Neuronal stem cell (in vitro differentiated cells): ENCODE data around the gene RASSF5.

ENCODE experiments used
- DNase-seq: peaks from one replicate; pipeline ENCODE4 v3.0.0-alpha.2; 2013; ENCODE audit warnings: low spot score
- H2AFZ ChIP-seq: one replicate; pipeline ENCODE4 v1.6.1; 2013; ENCODE audit warnings: mild to moderate bottlenecking, low read length, inconsistent platforms
- H2AK5ac ChIP-seq: 2 replicates; pipeline ENCODE4 v1.6.1; 2013; ENCODE audit warnings: low read depth, mild to moderate bottlenecking, inconsistent platforms, low read length, moderate library complexity, mixed read lengths
- H2BK120ac ChIP-seq: 2 replicates; pipeline ENCODE4 v1.6.1; 2013; ENCODE audit warnings: low read depth, mild to moderate bottlenecking, inconsistent platforms, low read length, moderate library complexity, mixed read lengths
- H2BK12ac ChIP-seq: one replicate; pipeline ENCODE4 v1.6.1; 2013; ENCODE audit warnings: low read length, inconsistent platforms
- H2BK15ac ChIP-seq: 2 replicates; pipeline ENCODE4 v1.6.1; 2013; ENCODE audit warnings: mild to moderate bottlenecking, low read length, inconsistent platforms, mixed read lengths
- H2BK5ac ChIP-seq: one replicate; pipeline ENCODE4 v1.6.1; 2013; ENCODE audit warnings: inconsistent platforms, mild to moderate bottlenecking, low read length, moderate library complexity
- H3K14ac ChIP-seq: one replicate; pipeline ENCODE4 v1.6.1; 2013; ENCODE audit warnings: low read length, inconsistent platforms
- H3K18ac ChIP-seq: 2 replicates; pipeline ENCODE4 v1.6.1; 2013; ENCODE audit warnings: low read length, inconsistent platforms
- H3K23ac ChIP-seq: 2 replicates; pipeline ENCODE4 v1.6.1; 2013; ENCODE audit warnings: low read depth, mild to moderate bottlenecking, mixed read lengths, low read length, inconsistent platforms; ENCODE audit not compliant: poor library complexity
- H3K27ac ChIP-seq: replicated peaks from 3 replicates; pipeline ENCODE4 v1.5.1; 2013; ENCODE audit warnings: low read length, inconsistent platforms
- H3K27me3 ChIP-seq, 3 experiments: 2 replicates each; pipeline ENCODE4 v1.6.1; 2013; ENCODE audit warnings: low read length in 3 of 3, mild to moderate bottlenecking in 2 of 3, inconsistent platforms in 1 of 3, low read depth in 1 of 3, mixed read lengths in 1 of 3, moderate library complexity in 1 of 3; ENCODE audit not compliant: control insufficient read depth in 3 of 3, insufficient read depth in 3 of 3
- H3K36me3 ChIP-seq, 2 donors: replicated peaks in 1 of 2; 2 replicates each; pipeline ENCODE4 v1.6.1; 2013; ENCODE audit warnings: low read length in 2 of 2; ENCODE audit not compliant: control insufficient read depth in 2 of 2, insufficient read depth in 2 of 2
- H3K4ac ChIP-seq: 2 replicates; pipeline ENCODE4 v1.6.1; 2013; ENCODE audit warnings: inconsistent platforms, mild to moderate bottlenecking, low read length, moderate library complexity
- H3K4me1 ChIP-seq, 2 donors: 1 replicate in 1 of 2; 2 replicates in 1 of 2; pipeline ENCODE4 v1.6.1; 2013; ENCODE audit warnings: low read length in 2 of 2, low read depth in 1 of 2; ENCODE audit not compliant: control insufficient read depth in 2 of 2, insufficient read depth in 1 of 2
- H3K4me2 ChIP-seq: one replicate; pipeline ENCODE4 v1.6.1; 2013; ENCODE audit warnings: mild to moderate bottlenecking, low read length, inconsistent platforms; ENCODE audit not compliant: insufficient read depth, poor library complexity, severe bottlenecking
- H3K4me3 ChIP-seq, 2 donors: 2 replicates each; pipeline ENCODE4 v1.5.1; 2013; ENCODE audit warnings: low read length in 2 of 2, mild to moderate bottlenecking in 2 of 2, inconsistent platforms in 1 of 2, moderate library complexity in 1 of 2
- H3K79me1 ChIP-seq: one replicate; pipeline ENCODE4 v1.6.1; 2013; ENCODE audit warnings: low read depth, mild to moderate bottlenecking, inconsistent platforms, low read length, moderate library complexity
- H3K9ac ChIP-seq: one replicate; pipeline ENCODE4 v1.6.1; 2013; ENCODE audit warnings: mild to moderate bottlenecking, low read depth, low read length, inconsistent platforms; ENCODE audit not compliant: poor library complexity
- H3K9me3 ChIP-seq, 2 donors: replicated peaks in 1 of 2; 2 replicates each; pipeline versions ENCODE3 to v1.6.1; 2013; ENCODE audit warnings: low read length in 2 of 2, mild to moderate bottlenecking in 2 of 2, inconsistent platforms in 1 of 2, low read depth in 1 of 2, mixed read lengths in 1 of 2, moderate library complexity in 1 of 2; ENCODE audit not compliant: control insufficient read depth in 2 of 2, insufficient read depth in 1 of 2
- H4K8ac ChIP-seq: one replicate; pipeline ENCODE4 v1.6.1; 2013; ENCODE audit warnings: low read depth, mild to moderate bottlenecking, inconsistent platforms, low read length, moderate library complexity
- H4K91ac ChIP-seq: one replicate; pipeline ENCODE4 v1.6.1; 2013; ENCODE audit warnings: low read length, low read depth, mild to moderate bottlenecking, inconsistent platforms; ENCODE audit not compliant: poor library complexity
- WGBS, 2 donors: extraction: QIAGEN DNeasy Blood & Tissue Kit; methylation state at CpG; one replicate each; pipeline ENCODE4 v1.1.7; 2013; ENCODE audit warnings: missing lambda C conversion rate in 2 of 2, mixed read lengths in 1 of 2; ENCODE audit not compliant: insufficient read length in 2 of 2, insufficient replicate concordance in 1 of 2; ENCODE audit errors: extremely low coverage in 2 of 2; 5-methylcytosine and 5-hydroxymethylcytosine counted together

Gene RASSF5

DNA sequence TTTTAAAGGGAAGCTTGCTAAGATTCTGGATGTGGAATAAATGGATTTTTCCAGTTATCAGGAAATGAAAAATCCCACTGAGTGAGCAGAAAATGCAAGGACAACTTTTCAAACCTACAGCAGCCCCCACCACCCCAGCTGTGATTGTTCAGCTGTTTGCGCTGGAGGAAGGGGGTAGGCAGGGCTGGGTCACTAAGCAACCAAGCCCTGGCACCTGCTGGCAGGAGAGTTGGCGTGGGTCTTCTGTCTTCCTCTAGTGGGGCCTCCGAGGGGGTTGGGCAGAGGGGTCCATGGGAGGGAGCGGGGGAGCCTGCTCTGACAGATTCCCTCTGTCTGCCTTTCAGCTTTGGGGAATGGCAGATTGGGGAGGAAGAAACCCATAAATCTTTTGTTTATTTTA, 59.7 kb downstream of the RASSF5 start:
- Histone ChIP-seq H3K23ac (no peak overlapping the region), H2BK5ac (no peak overlapping the region), H3K79me1 (no peaks in the 10 kb centered on the region), H3K27ac (no peak overlapping the region), H3K9ac (no peak overlapping the region), H3K36me3 (no peaks in the 10 kb centered on the region), H2AFZ (no peak overlapping the region), H4K91ac (no peak overlapping the region), H3K4ac (no peak overlapping the region), H3K14ac (no peak overlapping the region), H3K4me1 (no peaks in the 10 kb centered on the region), H3K18ac (no peak overlapping the region), H2BK15ac (no peak overlapping the region), H4K8ac (no peak overlapping the region), H3K9me3 (no peaks in the 10 kb centered on the region), H3K4me2 (no peak overlapping the region), H2BK120ac (no peak overlapping the region), H2BK12ac (no peak overlapping the region), H3K4me3 (no peak overlapping the region), H2AK5ac (no peak overlapping the region), H3K27me3 (peaks cover 0 to 35% (median 0%) of the 10 kb centered on the region in 3 experiments)
- no CpG with 5 or more reads among the region's 4 CpGs for WGBS, 2 donors
- DNase-seq: no peak

DNA sequence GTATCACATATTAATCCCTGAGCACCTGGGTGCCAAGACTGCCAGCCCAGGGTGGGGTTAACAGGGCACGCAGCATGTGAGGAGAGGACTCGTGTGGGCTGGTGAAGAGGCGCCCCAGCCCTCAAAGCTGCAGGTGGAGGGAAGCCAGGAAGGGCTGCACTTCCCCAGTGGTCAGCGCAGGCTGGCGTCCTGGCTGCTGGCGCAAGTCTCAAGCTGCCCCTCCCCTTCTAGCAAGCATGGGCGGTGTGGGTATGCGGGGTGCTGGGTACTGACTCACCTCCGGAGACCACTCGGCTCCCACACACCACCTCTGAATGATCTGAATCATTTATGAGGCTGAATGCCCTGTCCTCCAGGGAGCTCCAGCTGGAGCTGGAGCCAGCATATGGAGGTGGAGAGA, 60.9 kb downstream of the RASSF5 start:
- no CpG with 5 or more reads among the region's 10 CpGs for WGBS, 2 donors

DNA sequence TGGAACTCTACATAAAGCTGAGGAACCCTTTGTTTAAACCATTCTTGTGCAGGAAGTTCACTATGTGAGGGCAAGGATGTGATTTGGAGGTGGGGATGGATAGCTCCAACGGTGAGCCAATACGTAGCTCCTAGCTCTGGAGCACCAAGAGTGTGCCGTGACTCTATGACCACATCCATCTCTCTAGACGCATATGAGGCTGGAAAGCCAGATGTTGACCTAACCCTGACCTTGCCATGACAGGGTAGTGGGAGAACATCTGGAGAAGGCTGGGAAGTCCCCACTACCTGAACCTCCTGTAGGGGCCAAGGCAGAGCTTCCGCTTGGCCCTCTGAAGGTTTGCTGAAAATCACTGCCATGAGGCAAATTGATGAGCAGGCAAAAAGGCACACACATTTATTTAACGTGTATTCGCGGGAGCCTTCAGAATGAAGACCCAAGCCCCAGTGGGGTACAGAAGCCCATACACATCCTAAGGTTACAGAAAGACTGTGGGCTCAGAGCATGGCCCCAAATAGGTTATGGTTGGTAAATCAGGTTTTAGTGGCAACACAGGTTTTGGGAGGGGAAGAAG, 61.5 kb downstream of the RASSF5 start:
- no peak overlapping the region for H2BK120ac ChIP-seq
- H3K36me3 ChIP-seq: no peaks in the 10 kb centered on the region
- H3K23ac ChIP-seq: no peak overlapping the region
- no peak overlapping the region for H4K8ac ChIP-seq
- no peak overlapping the region for H2BK5ac ChIP-seq
- peaks cover 0 to 27% (median 0%) of the 10 kb centered on the region in 3 experiments for H3K27me3 ChIP-seq
- H3K27ac ChIP-seq: no peak overlapping the region
- H3K18ac ChIP-seq: no peak overlapping the region
- WGBS, 2 donors: no CpG with 5 or more reads among the region's 8 CpGs
- no peak overlapping the region for H3K9ac ChIP-seq
- H3K9me3 ChIP-seq: no peaks in the 10 kb centered on the region
- no peaks in the 10 kb centered on the region for H3K79me1 ChIP-seq
- DNase-seq: no peak
- no peak overlapping the region for H2BK12ac ChIP-seq
- H3K4me3 ChIP-seq: no peak overlapping the region
- no peak overlapping the region for H4K91ac ChIP-seq
- no peak overlapping the region for H2AK5ac ChIP-seq
- H3K14ac ChIP-seq: no peak overlapping the region
- no peak overlapping the region for H3K4me2 ChIP-seq
- no peak overlapping the region for H2AFZ ChIP-seq
- no peak overlapping the region for H2BK15ac ChIP-seq
- H3K4me1 ChIP-seq: no peaks in the 10 kb centered on the region
- no peak overlapping the region for H3K4ac ChIP-seq

More for the DNA sequence above, 60.9 kb downstream of the RASSF5 start:
- Histone ChIP-seq H2BK12ac (no peak overlapping the region), H3K27me3 (peaks cover 0 to 32% (median 0%) of the 10 kb centered on the region in 3 experiments), H2BK5ac (no peak overlapping the region), H2BK15ac (no peak overlapping the region), H2AK5ac (no peak overlapping the region), H3K18ac (peak overlapping the region; percentile 20), H4K91ac (no peak overlapping the region), H3K9me3 (no peaks in the 10 kb centered on the region), H3K79me1 (no peaks in the 10 kb centered on the region), H3K4me3 (no peak overlapping the region), H2BK120ac (no peak overlapping the region), H2AFZ (no peak overlapping the region), H3K4ac (no peak overlapping the region), H3K27ac (no peak overlapping the region), H3K14ac (no peak overlapping the region), H3K36me3 (no peaks in the 10 kb centered on the region), H3K23ac (no peak overlapping the region), H4K8ac (no peak overlapping the region), H3K4me2 (no peak overlapping the region), H3K4me1 (no peaks in the 10 kb centered on the region), H3K9ac (no peak overlapping the region)
- no peak for DNase-seq

DNA sequence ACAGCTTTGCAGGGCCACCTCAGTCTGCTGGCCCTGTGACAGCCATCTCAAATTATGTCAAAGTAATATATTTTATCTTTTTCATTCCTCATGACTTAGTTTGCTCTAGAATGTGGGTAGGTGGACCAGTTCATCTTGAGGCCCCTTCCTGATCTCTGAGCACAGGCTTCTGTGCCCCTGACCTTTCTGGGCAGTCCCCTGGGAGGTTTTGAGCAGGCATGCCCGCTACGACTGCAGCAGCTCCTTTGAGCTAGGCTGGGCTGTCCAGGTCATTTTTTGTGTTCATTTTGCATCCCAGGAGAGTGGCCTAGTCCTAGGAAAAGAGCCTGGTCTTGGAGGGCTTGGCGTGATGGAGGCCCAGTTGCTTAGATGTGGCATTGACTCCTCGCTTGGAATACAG, 62.2 kb downstream of the RASSF5 start:
- DNase-seq: no peak
- no peak overlapping the region for H3K18ac ChIP-seq
- no peak overlapping the region for H3K4me2 ChIP-seq
- no peaks in the 10 kb centered on the region for H3K4me1 ChIP-seq
- no peak overlapping the region for H2AK5ac ChIP-seq
- H4K91ac ChIP-seq: no peak overlapping the region
- H3K4ac ChIP-seq: no peak overlapping the region
- H3K4me3 ChIP-seq: no peak overlapping the region
- no peak overlapping the region for H2AFZ ChIP-seq
- H3K27ac ChIP-seq: no peak overlapping the region
- no peak overlapping the region for H3K23ac ChIP-seq
- no peak overlapping the region for H2BK120ac ChIP-seq
- no peak overlapping the region for H3K14ac ChIP-seq
- H2BK12ac ChIP-seq: no peak overlapping the region
- no peak overlapping the region for H4K8ac ChIP-seq
- peaks cover 0 to 22% (median 0%) of the 10 kb centered on the region in 3 experiments for H3K27me3 ChIP-seq
- no peaks in the 10 kb centered on the region for H3K36me3 ChIP-seq
- H2BK15ac ChIP-seq: no peak overlapping the region
- no peak overlapping the region for H3K9ac ChIP-seq
- no CpG with 5 or more reads among the region's 4 CpGs for WGBS, 2 donors
- no peaks in the 10 kb centered on the region for H3K79me1 ChIP-seq
- H3K9me3 ChIP-seq: no peaks in the 10 kb centered on the region
- H2BK5ac ChIP-seq: no peak overlapping the region
